Psoas muscle (tissue), 8 donors: ENCODE data around the gene ABLIM1. TPM values are rescaled to one million over a fixed set of nuclear protein-coding genes. Genes with fewer than 3 reads are reported as not detected.
A peak's percentile ranks its signal among the peaks of the same experiment; 100 is the strongest.

ENCODE experiments used
- ATAC-seq, 4 donors: fragments of 200-7000 bp; cut with Tn5 transposase; one replicate each; pipeline ENCODE4 v1.9.1; 2020; ENCODE audit warnings: moderate library complexity in 3 of 4, mild to moderate bottlenecking in 2 of 4
- DNase-seq, 2 donors: peaks; one replicate each; pipeline ENCODE4 v3.0.0-alpha.2; 2020
- H3K27ac ChIP-seq: fragments of 200-600 bp; one replicate; pipeline ENCODE4 v1.8.0; 2022
- H3K27me3 ChIP-seq, 3 donors: fragments of 200-600 bp in 1 of 3; one replicate each; pipeline versions ENCODE4 v1.6.1 to v1.8.0; 2013 to 2022; ENCODE audit warnings: low read length in 2 of 3, mild to moderate bottlenecking in 2 of 3, moderate library complexity in 1 of 3; ENCODE audit not compliant: insufficient read depth in 3 of 3
- H3K36me3 ChIP-seq, 2 donors: fragments of 200-600 bp in 1 of 2; one replicate each; pipeline versions ENCODE4 v1.6.1 to v1.8.0; 2013 to 2022; ENCODE audit warnings: low read depth in 1 of 2, mild to moderate bottlenecking in 1 of 2, moderate library complexity in 1 of 2; ENCODE audit not compliant: insufficient read depth in 1 of 2
- H3K4me1 ChIP-seq: fragments of 200-600 bp; one replicate; pipeline ENCODE4 v1.8.0; 2022
- H3K4me3 ChIP-seq: fragments of 200-600 bp; one replicate; pipeline ENCODE4 v1.8.0; 2022; ENCODE audit warnings: mild to moderate bottlenecking
- H3K9me3 ChIP-seq: fragments of 200-600 bp; one replicate; pipeline ENCODE4 v1.8.0; 2022
- WGBS, 3 donors: extraction: QIAGEN DNeasy Blood & Tissue Kit; methylation state at CpG; one replicate each; pipeline versions ENCODE4 v1.1.6 to v1.1.7; 2013; 5-methylcytosine and 5-hydroxymethylcytosine counted together
- intact Hi-C, 2 donors: fragments of 100-400 bp; cut with DNase I; formaldehyde crosslinking; loops; one replicate each; pipeline versions ENCODE4 v1.11.0 to v1.14.2; 2022
- polyA plus RNA-seq, 3 donors: library from polyadenylated mRNA; stranded (reverse); fragments of 200-250 nt; gene quantifications; one replicate each; pipeline ENCODE4 v1.2.3, GENCODE V29; 2013
- total RNA-seq, 4 donors: library from RNA; stranded (reverse); fragmentation: NEBNext Ultra II Directional in 2 of 4; extraction: Animal tissue kit (Norgen Biotek cat#: 25700) in 2 of 4; gene quantifications; one replicate each; pipeline versions ENCODE4 v1.2.1 to v1.2.4, GENCODE V29; 2021 to 2023
- TF ChIP-seq, protein P1 (sequence below): fragments of 200-600 bp; IDR thresholded peaks from one replicate; pipeline ENCODE4 v1.8.0; 2022; ENCODE audit warnings: antibody characterized with exemption
- donor health status: healthy with polysubstance abuse.
- donor health status: DM: no; HTN: no; CAD: no; lungs with moderate emphysema.
- donor health status: Bipolar disorder and iron deficiency.
- donor health status: healthy.
- donor health status: DM: yes; HTN: yes; CAD: no.
- donor health status: DM: no; HTN: no; CAD: no.
- donor health status: DM: no; HTN: no; CAD: no.
- donor health status: DM: yes; HTN: yes; CAD: no.

ABLIM1 gene
- total and polyA plus RNA-seq, 7 donors, result 15.4 to 183 (median 21.8) TPM

DNA sequence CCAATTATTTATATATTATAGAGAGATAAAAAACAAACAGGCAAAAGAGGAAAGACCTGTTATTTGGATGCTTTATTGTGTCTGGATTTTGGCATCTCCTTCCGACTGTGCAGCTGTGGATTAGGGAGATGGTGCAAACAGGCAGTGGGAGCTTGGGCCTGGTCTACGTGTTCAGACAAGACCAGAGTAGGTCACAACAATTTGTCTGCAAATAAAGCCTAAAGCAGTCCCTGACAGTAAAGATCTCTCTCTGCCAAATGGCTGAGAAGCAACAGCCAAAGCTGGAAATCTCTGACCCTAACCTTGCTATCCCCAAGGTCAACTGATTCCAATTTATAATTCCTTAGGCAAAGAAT, 82.0 kb downstream of the ABLIM1 start:
- Histone ChIP-seq H3K4me1 (peaks cover 19% of the 10 kb centered on the region), H3K4me3 (no peak overlapping the region), H3K9me3 (no peaks in the 10 kb centered on the region), H3K27me3 (no peaks in the 10 kb centered on the region), H3K36me3 (no peaks in the 10 kb centered on the region), H3K27ac (peak overlapping the region; percentile 44)
- intact Hi-C loops, result no loop called here
- WGBS, 3 donors, result 41 to 53% (median 51%) methylated on average over 2 of the region's 2 CpGs
- DNase-seq (no peak), ATAC-seq (peak in 3 of 4 donors; percentile 26 to 41 (median 39))
- TF ChIP-seq, protein P1, sequence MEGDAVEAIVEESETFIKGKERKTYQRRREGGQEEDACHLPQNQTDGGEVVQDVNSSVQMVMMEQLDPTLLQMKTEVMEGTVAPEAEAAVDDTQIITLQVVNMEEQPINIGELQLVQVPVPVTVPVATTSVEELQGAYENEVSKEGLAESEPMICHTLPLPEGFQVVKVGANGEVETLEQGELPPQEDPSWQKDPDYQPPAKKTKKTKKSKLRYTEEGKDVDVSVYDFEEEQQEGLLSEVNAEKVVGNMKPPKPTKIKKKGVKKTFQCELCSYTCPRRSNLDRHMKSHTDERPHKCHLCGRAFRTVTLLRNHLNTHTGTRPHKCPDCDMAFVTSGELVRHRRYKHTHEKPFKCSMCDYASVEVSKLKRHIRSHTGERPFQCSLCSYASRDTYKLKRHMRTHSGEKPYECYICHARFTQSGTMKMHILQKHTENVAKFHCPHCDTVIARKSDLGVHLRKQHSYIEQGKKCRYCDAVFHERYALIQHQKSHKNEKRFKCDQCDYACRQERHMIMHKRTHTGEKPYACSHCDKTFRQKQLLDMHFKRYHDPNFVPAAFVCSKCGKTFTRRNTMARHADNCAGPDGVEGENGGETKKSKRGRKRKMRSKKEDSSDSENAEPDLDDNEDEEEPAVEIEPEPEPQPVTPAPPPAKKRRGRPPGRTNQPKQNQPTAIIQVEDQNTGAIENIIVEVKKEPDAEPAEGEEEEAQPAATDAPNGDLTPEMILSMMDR, result no peak

DNA sequence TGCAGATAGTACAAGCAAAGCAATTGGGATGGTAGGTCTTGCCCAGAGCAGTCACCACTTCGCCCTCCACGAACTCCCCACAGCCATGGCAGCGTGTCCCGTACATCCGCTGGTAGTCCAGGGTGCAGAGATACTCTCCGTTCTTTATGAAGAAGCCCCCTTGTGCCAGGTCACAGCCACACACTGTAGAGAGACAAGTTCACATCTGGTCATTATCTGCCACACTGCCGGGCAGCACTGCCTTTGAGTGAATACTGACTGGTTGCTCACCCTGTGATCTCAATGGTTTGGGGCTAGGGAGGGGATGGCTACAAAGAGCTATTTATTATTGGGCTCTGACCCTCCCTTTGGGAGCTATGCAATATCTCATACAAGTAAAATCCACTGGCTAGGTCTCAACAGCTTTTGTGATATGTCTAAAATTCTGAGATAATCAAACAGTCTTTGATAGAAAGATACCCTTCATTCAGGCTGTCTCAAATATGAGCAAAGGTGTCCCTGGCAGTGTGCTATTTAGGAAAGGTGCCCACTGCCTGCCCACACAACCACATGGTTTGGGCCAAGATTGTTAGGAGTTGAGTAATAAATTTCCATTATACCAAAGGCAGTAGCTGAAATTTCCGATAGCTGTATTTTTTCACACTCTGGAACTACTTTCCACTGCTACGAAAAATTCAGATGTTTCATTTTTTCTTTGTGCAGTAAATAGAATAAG, 82.5 kb downstream of the ABLIM1 start:
- no peaks in the 10 kb centered on the region for H3K36me3 ChIP-seq
- H3K27me3 ChIP-seq, result no peaks in the 10 kb centered on the region
- TF ChIP-seq, protein P1, result no peak
- peaks cover 19% of the 10 kb centered on the region for H3K4me1 ChIP-seq
- H3K4me3 ChIP-seq, result no peak overlapping the region
- no peak for DNase-seq
- no peak overlapping the region for H3K27ac ChIP-seq
- H3K9me3 ChIP-seq, result no peaks in the 10 kb centered on the region
- ATAC-seq, result peak in 3 of 4 donors; percentile 38 to 57 (median 48)
- WGBS, 3 donors, result 79 to 85% (median 81%) methylated on average over 9 of the region's 9 CpGs
- intact Hi-C loops, result no loop called here

- Histone ChIP-seq H3K27ac (no peak overlapping the region), H3K4me1 (peaks cover 19% of the 10 kb centered on the region), H3K9me3 (no peaks in the 10 kb centered on the region), H3K36me3 (no peaks in the 10 kb centered on the region), H3K4me3 (no peak overlapping the region), H3K27me3 (no peaks in the 10 kb centered on the region)
- WGBS, 3 donors, result 74 to 79% (median 77%) methylated on average over 6 of the region's 6 CpGs
- TF ChIP-seq, protein P1, result no peak
- DNase-seq (no peak), ATAC-seq (no peak)
- intact Hi-C loops, result no loop called here
Measured at GRCh38 chr10:114573330-114574045, 84.6 kb downstream of the ABLIM1 start.

- ATAC-seq, result no peak
- WGBS, 3 donors, result 74 to 82% (median 77%) methylated on average over 12 of the region's 12 CpGs
- Histone ChIP-seq H3K4me3 (no peak overlapping the region), H3K27ac (no peak overlapping the region), H3K4me1 (peaks cover 3% of the 10 kb centered on the region), H3K36me3 (no peaks in the 10 kb centered on the region), H3K9me3 (no peaks in the 10 kb centered on the region), H3K27me3 (no peaks in the 10 kb centered on the region)
- DNase-seq, result no peak
- intact Hi-C loops, result no loop called here
- TF ChIP-seq, protein P1, result no peak
Measured at GRCh38 chr10:114571316-114571999, 86.6 kb downstream of the ABLIM1 start.
